Measurements from ENCODE around the gene ABCG1.

ABCG1 gene

DNA sequence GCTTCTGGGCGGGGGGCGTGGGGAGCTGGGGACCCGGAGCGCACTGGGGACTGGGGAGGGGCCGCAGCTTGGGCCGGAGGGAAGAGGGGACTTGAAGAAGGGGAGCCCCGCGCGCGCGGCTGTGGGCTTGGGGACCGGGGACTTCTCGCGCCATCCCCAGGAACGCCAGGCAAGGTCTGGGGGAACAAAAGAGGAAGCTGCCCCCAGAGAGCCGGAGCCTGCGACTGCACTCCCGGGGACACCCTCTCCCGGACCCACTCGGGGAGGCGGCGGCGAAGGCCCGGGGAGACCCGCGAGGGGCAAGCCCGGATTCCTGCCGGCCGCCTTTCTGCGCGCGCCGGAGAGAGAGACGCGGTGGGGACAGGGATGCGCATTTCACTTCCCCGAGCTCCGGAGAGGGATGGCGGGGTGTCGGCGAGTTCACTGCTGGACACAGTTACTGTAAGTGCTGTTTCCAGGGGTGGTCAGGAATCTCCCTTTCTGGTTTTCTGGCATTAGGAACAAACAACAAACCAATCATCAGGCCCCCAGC is 732 bp downstream of the ABCG1 start:
- TF ChIP-seq ZFX (IDR thresholded peaks at IDR 0.05; ENCODE audit: borderline replicate concordance) (no peak), CTCF (IDR thresholded peaks at IDR 0.05) (no peak)
- no peak overlapping the region for H3K27ac ChIP-seq

- no peak overlapping the region for H3K27ac ChIP-seq
- no peak for TF ChIP-seq ZFX (IDR thresholded peaks at IDR 0.05; ENCODE audit: borderline replicate concordance)
Observed at GRCh38 chr21:42220138-42220701, 1.3 kb downstream of the ABCG1 start.

DNA sequence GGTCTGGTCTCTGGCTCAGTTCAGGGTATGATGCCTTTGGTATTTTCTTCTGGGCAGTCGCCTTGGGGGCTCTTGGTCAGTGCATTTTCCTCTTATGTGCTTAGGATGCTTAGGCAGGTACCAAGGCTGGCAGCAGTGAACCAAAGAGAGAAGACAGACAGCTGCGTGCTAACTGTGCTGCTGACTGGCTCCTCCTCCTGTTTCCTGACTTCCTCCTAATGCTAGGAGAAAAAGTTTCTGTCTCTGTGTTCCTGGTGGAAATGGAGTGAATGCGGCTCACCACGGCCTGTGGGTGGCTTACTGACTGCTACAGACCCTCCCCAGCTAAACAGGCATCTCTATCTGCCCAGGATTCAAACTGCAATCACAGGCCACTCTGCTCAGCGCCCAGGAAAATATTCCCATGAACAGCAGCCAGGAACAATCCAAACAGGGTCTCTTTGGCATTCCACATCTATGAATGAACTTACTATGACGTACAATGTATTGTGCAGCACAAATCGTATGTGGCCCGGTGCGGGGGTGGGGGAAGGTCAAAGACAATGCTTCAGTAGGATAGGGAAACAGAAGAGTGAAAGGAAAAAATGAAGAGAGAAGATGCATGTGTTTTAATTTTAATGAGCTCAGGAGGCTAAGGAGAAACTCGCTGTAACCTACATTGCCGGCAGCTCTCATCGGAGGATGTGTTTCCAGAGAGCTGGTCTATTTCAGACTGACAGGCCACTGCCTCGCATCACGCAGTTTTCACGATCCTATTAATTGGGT is 2.8 kb downstream of the ABCG1 start:
- no peak overlapping the region for H3K27ac ChIP-seq
- TF ChIP-seq CTCF (IDR thresholded peaks at IDR 0.05) = no peak
- no peak for TF ChIP-seq ZFX (IDR thresholded peaks at IDR 0.05; ENCODE audit: borderline replicate concordance)

GRCh38 chr21:42222386-42222785 is 3.4 kb downstream of the ABCG1 start:
- TF ChIP-seq ZFX (IDR thresholded peaks at IDR 0.05; ENCODE audit: borderline replicate concordance) = no peak
- no peak for TF ChIP-seq CTCF (IDR thresholded peaks at IDR 0.05)

GRCh38 chr21:42222821-42223390 is 4.0 kb downstream of the ABCG1 start:
- no peak overlapping the region for H3K27ac ChIP-seq
- no peak for TF ChIP-seq CTCF (IDR thresholded peaks at IDR 0.05)
- TF ChIP-seq ZFX (IDR thresholded peaks at IDR 0.05; ENCODE audit: borderline replicate concordance) = no peak

More at GRCh38 chr21:42222386-42222785, 3.4 kb downstream of the ABCG1 start:
- H3K27ac ChIP-seq = no peak overlapping the region

GRCh38 chr21:42223826-42224575 is 5.1 kb downstream of the ABCG1 start:
- TF ChIP-seq ZFX (IDR thresholded peaks at IDR 0.05; ENCODE audit: borderline replicate concordance) (no peak), CTCF (IDR thresholded peaks at IDR 0.05) (no peak)
- H3K27ac ChIP-seq = no peak overlapping the region

DNA sequence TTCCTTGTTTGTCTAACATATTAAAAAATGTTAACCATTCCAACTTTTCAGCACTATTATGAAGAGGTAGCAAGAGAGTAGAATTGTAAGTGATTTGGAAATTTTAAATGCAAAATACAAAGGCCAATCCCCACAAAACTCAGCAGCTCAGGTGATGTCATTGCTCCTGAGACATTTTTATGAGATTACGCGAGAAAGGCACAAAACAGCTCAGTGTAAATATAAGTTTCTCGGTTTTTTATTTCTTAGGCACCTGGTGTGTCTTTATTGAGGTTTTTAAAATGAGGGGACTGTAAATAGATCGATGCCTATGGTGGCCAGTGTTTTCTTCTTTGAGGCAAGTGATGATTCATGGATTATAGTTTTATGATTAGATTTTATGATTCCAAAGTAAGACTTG is 6.1 kb downstream of the ABCG1 start:
- H3K27ac ChIP-seq = no peak overlapping the region
- no peak for TF ChIP-seq ZFX (IDR thresholded peaks at IDR 0.05; ENCODE audit: borderline replicate concordance)
- no peak for TF ChIP-seq CTCF (IDR thresholded peaks at IDR 0.05)
